ENCODE results near the gene DOCK8.
"Not testable (repeated sequence)": the region's sequence is repeated elsewhere in the genome, so short reads cannot be mapped to it uniquely, and the experiment has no call there.

The DOCK8 gene

GRCh38 chr9:373759-374206 lies 159.1 kb downstream of the DOCK8 start:
- DNase-seq, result no peak

DNA sequence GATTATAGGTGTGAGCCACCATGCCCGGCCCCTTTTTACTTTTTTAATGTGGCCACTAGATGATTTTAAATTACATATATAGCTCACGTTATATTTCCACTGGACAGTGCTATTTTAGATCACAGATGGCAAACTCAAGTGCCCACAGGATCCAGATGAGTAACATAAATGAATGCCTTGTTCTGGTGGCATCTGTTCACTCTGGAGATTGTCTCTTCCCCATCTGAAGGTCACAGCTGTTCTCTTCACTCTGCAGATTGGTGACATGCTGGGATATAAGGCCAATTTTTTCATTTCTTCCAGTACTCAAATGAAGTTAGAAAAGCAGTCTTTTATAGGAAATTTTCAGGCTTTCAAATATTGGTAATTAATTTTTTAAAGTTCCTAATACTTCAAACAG lies 160.1 kb downstream of the DOCK8 start:
- DNase-seq, result no peak

GRCh38 chr9:376115-376514 lies 161.4 kb downstream of the DOCK8 start:
- DNase-seq, result no peak

DNA sequence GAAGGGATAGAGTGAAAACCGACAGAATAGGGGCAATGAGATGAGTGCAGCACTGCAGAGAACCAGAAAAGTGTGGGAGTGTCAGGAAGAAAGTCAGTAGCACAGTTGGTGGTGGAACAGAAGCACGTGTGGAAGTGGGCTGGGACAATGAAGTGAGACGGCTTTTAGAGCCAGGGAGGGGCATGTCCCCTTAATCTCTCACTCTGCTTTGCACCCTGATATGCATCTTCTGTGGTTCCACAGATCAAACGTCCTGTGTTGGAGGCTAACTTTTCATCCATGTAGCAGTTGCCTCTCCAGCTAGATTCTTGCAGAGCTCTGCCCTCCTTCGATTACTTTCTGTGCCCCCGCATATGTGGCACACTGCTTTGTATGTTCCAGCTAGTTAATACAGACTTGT lies 163.6 kb downstream of the DOCK8 start:
- DNase-seq, result no peak

GRCh38 chr9:382383-382782 lies 167.7 kb downstream of the DOCK8 start:
- no peak for DNase-seq

- DNase-seq, result no peak
These were observed 171.2 kb downstream of the DOCK8 start for GRCh38 chr9:385818-386398.

DNA sequence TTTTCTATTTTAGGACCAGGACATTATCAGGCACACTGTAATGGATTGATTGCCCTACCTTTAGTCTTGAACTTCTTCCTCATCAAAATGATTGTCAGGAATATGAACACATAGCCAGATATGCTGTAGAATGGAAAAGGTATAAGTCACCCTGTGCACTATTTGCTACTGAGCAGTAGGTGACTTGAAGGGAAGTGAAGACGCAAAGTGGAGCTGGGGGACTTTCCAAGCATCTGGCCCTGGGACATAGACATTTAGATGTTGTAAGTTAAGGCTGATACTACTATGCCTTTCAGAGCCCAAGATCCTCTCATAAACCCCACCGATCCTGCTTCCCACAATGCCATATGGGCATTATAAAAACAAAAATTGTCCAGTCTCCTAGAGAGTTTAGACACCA lies 174.5 kb downstream of the DOCK8 start:
- no peak for DNase-seq

GRCh38 chr9:389758-390157 lies 175.1 kb downstream of the DOCK8 start:
- no peak for DNase-seq

- DNase-seq, result no peak
These were observed 177.6 kb downstream of the DOCK8 start for GRCh38 chr9:392077-392804.

DNA sequence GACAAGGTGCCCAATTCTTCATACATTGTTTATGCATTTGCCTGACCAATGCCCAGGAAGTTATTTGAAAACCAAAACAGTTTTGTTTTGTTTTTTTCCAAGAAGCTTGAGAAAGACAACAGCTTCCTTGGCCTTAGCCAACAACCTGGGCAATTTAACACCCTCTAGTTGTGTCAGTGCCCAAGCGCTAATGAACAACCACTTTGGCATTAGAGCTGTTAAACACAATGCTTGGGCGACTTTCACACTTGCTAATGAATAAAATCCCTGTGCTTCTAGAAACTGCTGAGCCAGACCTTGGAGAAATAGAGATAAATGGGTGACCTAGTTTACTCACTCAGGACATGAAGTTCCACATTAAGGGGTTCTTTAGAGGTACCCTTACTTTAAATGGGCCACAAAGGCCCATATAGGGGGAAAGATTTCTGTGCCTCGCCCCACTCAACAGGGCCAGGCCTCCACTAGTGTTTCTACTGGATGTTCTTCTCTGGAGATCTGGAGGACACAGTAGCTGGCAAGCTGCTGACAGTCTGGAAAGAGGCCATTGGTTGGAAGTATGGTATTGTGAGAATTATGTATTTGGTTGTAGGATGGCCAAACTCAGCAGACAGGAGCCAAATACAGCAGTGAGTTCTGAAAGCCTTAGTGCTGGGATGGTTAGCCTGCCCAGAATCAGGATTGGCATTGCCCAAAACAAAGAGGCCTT lies 179.8 kb downstream of the DOCK8 start:
- DNase-seq, result no peak

- DNase-seq, result no peak
These were observed 181.7 kb downstream of the DOCK8 start for GRCh38 chr9:396396-396795.

DNA sequence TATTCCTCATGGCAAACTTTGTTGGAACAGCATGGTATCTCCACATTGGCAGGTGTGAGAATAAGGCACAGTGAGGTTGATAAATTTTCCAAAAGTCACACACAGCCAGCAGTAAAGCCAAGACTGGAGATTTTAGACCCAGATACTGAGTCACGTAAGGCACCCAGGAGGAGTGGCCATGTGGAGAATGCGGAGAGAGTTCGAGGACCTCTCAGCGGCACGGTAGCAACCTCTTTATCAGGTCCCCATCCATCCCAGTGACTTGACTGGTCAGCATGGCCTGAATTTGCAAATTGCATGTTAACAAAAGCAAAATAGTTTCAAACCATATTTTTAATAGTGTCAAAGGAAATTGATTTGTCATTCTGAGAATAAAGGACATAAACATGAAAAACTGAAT lies 183.4 kb downstream of the DOCK8 start:
- no peak for DNase-seq

DNA sequence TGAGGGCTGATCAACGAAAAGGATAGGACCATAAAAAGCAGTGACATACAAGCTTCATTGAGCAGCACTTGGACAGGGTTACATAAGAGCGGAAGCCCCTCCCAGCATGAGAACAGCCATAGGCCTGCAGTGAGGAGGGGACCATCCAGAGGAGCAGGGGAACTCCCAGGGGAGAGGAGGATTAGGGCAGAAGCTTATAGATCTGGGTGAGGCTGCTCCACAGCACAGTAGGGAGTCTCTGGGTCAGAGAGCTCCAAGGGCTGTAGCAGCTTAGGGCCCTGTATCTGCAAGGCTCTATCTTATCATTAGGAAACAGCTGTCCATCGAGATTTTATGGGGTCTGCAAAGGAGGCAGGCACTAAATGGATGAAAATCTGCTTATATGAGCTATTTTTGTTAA lies 186.6 kb downstream of the DOCK8 start:
- DNase-seq, result no peak

DNA sequence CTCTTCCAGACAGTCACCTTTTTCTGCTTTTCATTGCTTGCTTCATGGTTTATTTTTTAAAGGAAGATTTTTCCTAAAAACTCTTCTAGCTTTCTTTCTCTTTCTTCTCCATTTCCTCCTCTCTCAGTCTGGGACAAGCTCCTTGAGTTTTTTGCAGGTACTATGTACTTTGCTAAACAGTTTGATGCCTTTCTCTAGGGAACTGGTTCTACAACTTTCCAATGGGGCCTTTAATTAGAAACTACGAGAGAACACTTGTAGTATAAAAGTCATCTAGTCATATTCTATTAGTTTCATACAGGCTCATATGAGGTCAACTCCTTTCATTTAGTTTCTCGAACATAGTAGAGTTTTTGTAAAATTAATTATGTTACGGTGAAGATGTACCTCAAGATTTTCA lies 189.6 kb downstream of the DOCK8 start:
- DNase-seq, result no peak

DNA sequence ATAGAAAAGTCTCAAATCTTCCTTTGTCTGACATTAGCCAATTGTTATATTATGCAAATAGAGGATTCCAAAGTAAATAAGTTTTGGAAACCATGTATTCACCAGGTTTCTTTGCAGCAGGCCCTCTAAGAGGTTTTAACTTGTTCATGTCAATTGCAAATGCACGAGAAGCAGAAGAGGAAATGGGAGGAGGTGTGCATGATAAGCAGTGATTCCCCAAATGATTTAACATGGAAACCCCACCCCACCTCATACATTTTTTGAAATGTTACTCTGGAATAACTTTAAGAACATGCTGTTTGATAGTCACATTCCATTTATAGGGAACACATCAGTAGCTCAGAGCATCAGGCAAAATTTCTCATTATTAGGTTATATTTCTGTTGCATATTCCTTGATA lies 190.7 kb downstream of the DOCK8 start:
- no peak for DNase-seq

- no peak for DNase-seq
These were observed 192.4 kb downstream of the DOCK8 start for GRCh38 chr9:406886-407654.

DNA sequence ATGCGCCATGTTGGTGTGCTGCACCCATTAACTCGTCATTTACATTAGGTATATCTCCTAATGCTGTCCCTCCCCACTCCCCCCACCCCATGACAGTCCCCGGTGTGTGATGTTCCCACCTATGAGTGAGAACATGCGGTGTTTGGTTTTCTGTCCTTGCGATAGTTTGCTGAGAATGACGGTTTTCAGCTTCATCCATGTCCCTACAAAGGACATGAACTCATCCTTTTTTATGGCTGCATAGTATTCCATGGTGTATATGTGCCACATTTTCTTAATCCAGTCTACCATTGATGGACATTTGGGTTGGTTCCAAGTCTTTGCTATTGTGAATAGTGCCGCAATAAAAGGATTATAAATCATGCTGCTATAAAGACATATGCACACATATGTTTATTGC lies 195.0 kb downstream of the DOCK8 start:
- DNase-seq, result not testable (repeated sequence)

DNA sequence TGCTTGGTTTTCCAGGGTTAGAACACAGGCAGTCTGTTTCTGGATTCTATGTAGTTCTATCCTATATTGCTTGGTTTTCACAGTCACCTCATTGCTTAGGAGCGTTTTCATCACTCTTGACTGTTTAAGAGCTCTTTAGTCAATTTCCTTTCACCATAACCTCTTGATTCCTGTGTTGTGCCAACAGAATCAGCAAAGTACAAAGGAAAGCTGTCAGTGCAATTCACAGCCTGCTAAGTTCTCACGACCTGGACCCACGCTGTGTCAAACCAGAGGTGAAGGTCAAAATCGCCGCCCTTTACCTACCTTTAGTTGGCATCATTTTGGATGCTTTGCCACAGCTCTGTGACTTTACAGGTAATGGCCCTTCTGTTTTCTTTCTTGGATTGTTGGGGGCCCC lies 199.9 kb downstream of the DOCK8 start:
- no peak for DNase-seq

GRCh38 chr9:419571-420171 lies 205.0 kb downstream of the DOCK8 start:
- no peak for DNase-seq

DNA sequence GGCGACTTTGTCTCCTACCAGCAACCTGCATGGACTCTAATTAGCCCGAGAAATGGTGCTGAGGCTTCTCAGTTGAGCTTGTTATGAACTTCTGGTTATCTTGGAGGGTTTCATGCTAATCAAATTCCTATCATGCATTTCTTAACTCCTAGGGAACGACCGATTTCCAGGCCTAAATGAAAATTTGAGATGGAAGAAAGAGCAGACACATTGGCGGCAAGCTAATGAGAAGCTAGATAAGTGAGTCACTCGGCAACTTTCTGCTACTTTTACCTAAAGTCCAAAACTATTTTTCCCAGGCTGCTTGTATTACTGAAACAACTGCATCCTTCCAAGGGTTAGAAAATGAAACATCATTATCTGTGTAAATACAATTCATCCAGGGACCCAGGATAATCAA lies 207.2 kb downstream of the DOCK8 start:
- no peak for DNase-seq

- no peak for DNase-seq
These were observed 211.6 kb downstream of the DOCK8 start for GRCh38 chr9:426264-426663.

DNA sequence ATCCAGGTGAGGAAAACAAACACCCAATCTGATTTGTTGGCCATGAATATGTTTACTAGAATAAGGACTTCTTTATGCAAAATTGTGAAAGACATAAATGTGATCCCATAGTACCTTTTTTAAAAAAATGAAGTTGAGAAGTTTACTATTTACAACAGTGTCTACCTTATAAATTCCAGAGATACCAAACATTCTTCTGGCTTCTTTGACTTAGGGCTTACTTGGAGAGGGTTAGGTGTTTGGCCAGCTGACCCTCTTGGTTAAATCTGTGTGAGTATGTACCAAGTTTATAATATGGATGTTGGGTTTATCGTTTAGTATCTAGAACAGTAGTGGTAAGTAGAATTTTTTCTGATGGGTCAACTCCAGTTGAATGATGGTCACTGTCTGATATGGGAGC lies 212.3 kb downstream of the DOCK8 start:
- DNase-seq, result no peak

- DNase-seq, result no peak
These were observed 217.0 kb downstream of the DOCK8 start for GRCh38 chr9:431701-432100.

Data from SHP77 treated with DMSO at 0.1 percent for 48 hours (cell line).